Sigmoid colon (tissue), 7 donors: ENCODE results near the gene MT1X. TPM values are rescaled to one million over a fixed set of nuclear protein-coding genes. Genes with fewer than 3 reads are reported as not detected.

Experiments used
- DNase-seq: peaks from one replicate; pipeline ENCODE4 v3.0.0-alpha.2; 2019
- H3K27ac ChIP-seq, 4 donors: fragments of 200-600 bp; sonication (generic); one replicate each; pipeline ENCODE4 v1.5.1; 2016 to 2019; ENCODE audit warnings: mild to moderate bottlenecking in 1 of 4
- H3K27me3 ChIP-seq, 3 donors: fragments of 200-600 bp; sonication (generic); one replicate each; pipeline ENCODE4 v1.5.1; 2019; ENCODE audit warnings: mild to moderate bottlenecking in 1 of 3
- H3K36me3 ChIP-seq, 4 donors: fragments of 200-600 bp; sonication (generic); one replicate each; pipeline ENCODE4 v1.5.1; 2016 to 2019
- H3K4me1 ChIP-seq, 4 donors: fragments of 200-600 bp; sonication (generic); one replicate each; pipeline ENCODE4 v1.5.1; 2017 to 2019
- H3K4me3 ChIP-seq, 4 donors: fragments of 200-600 bp; sonication (generic); one replicate each; pipeline ENCODE4 v1.5.1; 2017 to 2019; ENCODE audit warnings: mild to moderate bottlenecking in 2 of 4, moderate library complexity in 1 of 4
- H3K9me3 ChIP-seq, 4 donors: fragments of 200-600 bp in 3 of 4; sonication (generic) in 3 of 4; one replicate each; pipeline versions ENCODE4 v1.5.1 to v1.6.1; 2013 to 2019
- EP300 ChIP-seq, 4 donors: sonication (generic); formaldehyde crosslinking; IDR thresholded peaks; one replicate each; pipeline ENCODE4 v1.6.1; 2017; ENCODE audit warnings: antibody characterized with exemption in 4 of 4
- POLR2A ChIP-seq, 2 donors: fragments of 450-650 bp; IDR thresholded peaks; one replicate each; pipeline ENCODE4 v1.6.1; 2016; ENCODE audit warnings: antibody characterized with exemption in 2 of 2, mild to moderate bottlenecking in 2 of 2, moderate library complexity in 2 of 2
- POLR2AphosphoS5 ChIP-seq, 4 donors: sonication (generic); formaldehyde crosslinking; IDR thresholded peaks; one replicate each; pipeline ENCODE4 v1.6.1; 2017; ENCODE audit warnings: antibody characterized with exemption in 4 of 4
- WGBS, 2 donors: extraction: QIAGEN DNeasy Blood & Tissue Kit; methylation state at CpG; one replicate each; pipeline ENCODE4 v1.1.7; 2013; 5-methylcytosine and 5-hydroxymethylcytosine counted together
- intact Hi-C: fragments of 100-400 bp; cut with DNase I; formaldehyde crosslinking; loops from one replicate; pipeline ENCODE4 v1.15.1; 2023
- polyA plus RNA-seq, 3 donors: library from polyadenylated mRNA; stranded (reverse); fragments of 200-250 nt; gene quantifications; one replicate each; pipeline ENCODE4 v1.2.3, GENCODE V29; 2013
- total RNA-seq, 4 donors: library from RNA; depleted of rRNA; stranded (reverse); fragments of >200 nt; gene quantifications; one replicate each; pipeline ENCODE4 v1.1.0, GENCODE V29; 2016
- TF ChIP-seq, protein P1 (sequence below), 4 experiments: fragments of 450-650 bp in 3 of 4; fragments of 200-600 bp in 1 of 4; IDR thresholded peaks; one replicate each; pipeline ENCODE4 v1.5.1; 2016 to 2019; ENCODE audit warnings: antibody characterized with exemption in 4 of 4, mild to moderate bottlenecking in 3 of 4, moderate library complexity in 2 of 4
- donor health status: healthy with polysubstance abuse.
- donor health status: Bipolar disorder and iron deficiency.
- donor health status: healthy.

MT1X gene
- total and polyA plus RNA-seq, 7 donors, result 90.3 to 1,592 (median 414) TPM

GRCh38 chr16:56679078-56679730, 3.1 kb upstream of the MT1X start:
- TF ChIP-seq POLR2AphosphoS5 (IDR thresholded peaks at IDR 0.05), result no peak
- TF ChIP-seq, protein P1, sequence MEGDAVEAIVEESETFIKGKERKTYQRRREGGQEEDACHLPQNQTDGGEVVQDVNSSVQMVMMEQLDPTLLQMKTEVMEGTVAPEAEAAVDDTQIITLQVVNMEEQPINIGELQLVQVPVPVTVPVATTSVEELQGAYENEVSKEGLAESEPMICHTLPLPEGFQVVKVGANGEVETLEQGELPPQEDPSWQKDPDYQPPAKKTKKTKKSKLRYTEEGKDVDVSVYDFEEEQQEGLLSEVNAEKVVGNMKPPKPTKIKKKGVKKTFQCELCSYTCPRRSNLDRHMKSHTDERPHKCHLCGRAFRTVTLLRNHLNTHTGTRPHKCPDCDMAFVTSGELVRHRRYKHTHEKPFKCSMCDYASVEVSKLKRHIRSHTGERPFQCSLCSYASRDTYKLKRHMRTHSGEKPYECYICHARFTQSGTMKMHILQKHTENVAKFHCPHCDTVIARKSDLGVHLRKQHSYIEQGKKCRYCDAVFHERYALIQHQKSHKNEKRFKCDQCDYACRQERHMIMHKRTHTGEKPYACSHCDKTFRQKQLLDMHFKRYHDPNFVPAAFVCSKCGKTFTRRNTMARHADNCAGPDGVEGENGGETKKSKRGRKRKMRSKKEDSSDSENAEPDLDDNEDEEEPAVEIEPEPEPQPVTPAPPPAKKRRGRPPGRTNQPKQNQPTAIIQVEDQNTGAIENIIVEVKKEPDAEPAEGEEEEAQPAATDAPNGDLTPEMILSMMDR (IDR thresholded peaks at IDR 0.05), result no peak
- TF ChIP-seq POLR2A (IDR thresholded peaks at IDR 0.05), result no peak
- TF ChIP-seq EP300 (IDR thresholded peaks at IDR 0.05), result no peak
- H3K4me3 ChIP-seq, result no peak overlapping the region
- DNase-seq, result no peak
- 94 to 95% methylated on average over 3 of the region's 3 CpGs for WGBS, 2 donors
- H3K9me3 ChIP-seq, result no peaks in the 10 kb centered on the region
- H3K36me3 ChIP-seq, result no peaks in the 10 kb centered on the region
- H3K27ac ChIP-seq, result no peak overlapping the region
- peaks cover 5 to 30% (median 19%) of the 10 kb centered on the region in 3 donors for H3K27me3 ChIP-seq
- intact Hi-C loops, result no loop called here
- peaks cover 0 to 32% (median 30%) of the 10 kb centered on the region in 4 donors for H3K4me1 ChIP-seq

DNA sequence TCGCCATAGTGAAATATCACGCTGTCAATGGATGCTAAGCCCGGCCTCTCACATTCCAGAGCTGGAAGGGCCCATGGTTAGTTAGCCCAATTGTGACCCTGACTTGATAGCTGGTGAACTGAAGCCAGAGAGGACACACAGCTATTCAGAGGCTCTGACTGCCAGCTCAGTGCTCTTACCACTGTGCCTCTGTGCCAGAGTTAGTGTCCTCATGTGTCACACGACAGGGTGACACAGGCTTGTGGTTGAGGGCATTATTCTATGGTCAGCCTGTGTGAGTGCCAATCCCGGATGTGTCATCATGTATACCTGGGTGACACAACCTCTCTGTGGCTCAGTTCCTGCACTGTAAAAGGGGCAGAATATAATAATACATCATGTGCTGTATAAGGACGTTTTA, 2.5 kb upstream of the MT1X start:
- TF ChIP-seq EP300 (IDR thresholded peaks at IDR 0.05) (no peak), POLR2A (IDR thresholded peaks at IDR 0.05) (no peak), POLR2AphosphoS5 (IDR thresholded peaks at IDR 0.05) (no peak)
- TF ChIP-seq, protein P1 (IDR thresholded peaks at IDR 0.05), result no peak
- Histone ChIP-seq H3K4me1 (peaks cover 0 to 36% (median 32%) of the 10 kb centered on the region in 4 donors), H3K27ac (no peak overlapping the region), H3K9me3 (no peaks in the 10 kb centered on the region), H3K27me3 (peaks cover 5 to 24% (median 19%) of the 10 kb centered on the region in 3 donors), H3K4me3 (no peak overlapping the region), H3K36me3 (no peaks in the 10 kb centered on the region)
- no peak for DNase-seq
- 91 to 92% methylated on average over 6 of the region's 6 CpGs for WGBS, 2 donors
- intact Hi-C loops, result no loop called here

DNA sequence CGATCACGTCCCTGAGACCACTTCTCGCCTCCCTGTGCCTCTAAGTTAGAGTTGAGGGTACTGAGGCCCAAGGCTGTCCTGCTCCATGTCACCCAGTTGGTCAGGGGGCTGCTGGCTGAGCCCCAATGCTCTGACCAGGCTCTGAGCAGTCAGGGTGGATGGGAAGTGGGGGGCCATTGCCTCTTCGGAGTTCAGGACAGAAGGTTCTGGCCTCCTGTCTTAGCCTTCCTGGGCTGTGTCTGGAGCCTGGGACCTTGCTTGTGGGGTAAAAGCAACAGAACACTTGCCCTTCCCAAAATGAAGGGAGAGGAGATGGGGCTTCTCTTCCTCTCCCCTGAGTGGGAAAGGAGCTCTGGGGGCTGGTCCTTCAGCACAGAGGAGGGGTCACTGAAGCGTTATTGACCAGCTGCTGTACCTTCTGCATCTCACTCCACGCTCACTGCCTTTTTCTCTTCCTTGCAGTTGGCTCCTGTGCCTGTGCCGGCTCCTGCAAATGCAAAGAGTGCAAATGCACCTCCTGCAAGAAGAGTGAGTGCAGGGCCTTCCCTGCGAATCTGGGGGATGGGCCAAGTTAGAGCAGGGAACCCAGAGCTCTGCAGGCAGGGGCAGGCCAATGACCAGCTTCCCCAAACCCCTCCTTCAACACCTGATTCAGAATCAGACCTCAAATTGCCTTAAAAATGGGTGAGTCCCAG, 580 bp downstream of the MT1X start:
- intact Hi-C loops, result loop anchor here (1.0 to 2.0 kb wide), 2 partner anchors 58 to 75 kb away; partner anchors contain the start of genes MT1E and MT2A
- peaks cover 0 to 27% (median 22%) of the 10 kb centered on the region in 4 donors for H3K4me1 ChIP-seq

GRCh38 chr16:56683424-56684172, 1.3 kb downstream of the MT1X start:
- peak overlapping the region; percentile 44 to 66 (median 58) for H3K4me3 ChIP-seq
- WGBS, 2 donors, result 60 to 79% methylated on average over 5 of the region's 5 CpGs
- DNase-seq, result peak; percentile 68
- H3K4me1 ChIP-seq, result peaks cover 0 to 27% (median 22%) of the 10 kb centered on the region in 4 donors
- no peaks in the 10 kb centered on the region for H3K36me3 ChIP-seq
- H3K9me3 ChIP-seq, result no peaks in the 10 kb centered on the region
- intact Hi-C loops, result loop anchor here (2.0 kb wide), 1 partner anchor 59 kb away; the partner anchor contains the start of gene MT1E
- TF ChIP-seq EP300 (IDR thresholded peaks at IDR 0.05) (no peak), POLR2AphosphoS5 (IDR thresholded peaks at IDR 0.05) (no peak), POLR2A (IDR thresholded peaks at IDR 0.05) (no peak)
- TF ChIP-seq, protein P1 (IDR thresholded peaks at IDR 0.05), result no peak
- H3K27ac ChIP-seq, result peak overlapping the region; percentile 66 to 83 (median 80)
- H3K27me3 ChIP-seq, result no peaks in the 10 kb centered on the region

More for the DNA sequence above, 580 bp downstream of the MT1X start:
- WGBS, 2 donors, result 7 to 35% methylated on average over 8 of the region's 8 CpGs
- peak overlapping the region; percentile 44 to 66 (median 58) for H3K4me3 ChIP-seq
- H3K36me3 ChIP-seq, result no peaks in the 10 kb centered on the region
- no peaks in the 10 kb centered on the region for H3K9me3 ChIP-seq
- TF ChIP-seq EP300 (IDR thresholded peaks at IDR 0.05), result no peak
- no peaks in the 10 kb centered on the region for H3K27me3 ChIP-seq
- DNase-seq, result peak; percentile 66
- peak overlapping the region; percentile 66 to 83 (median 80) for H3K27ac ChIP-seq
